ENCODE measurements around the gene FHOD3.

The FHOD3 gene

DNA sequence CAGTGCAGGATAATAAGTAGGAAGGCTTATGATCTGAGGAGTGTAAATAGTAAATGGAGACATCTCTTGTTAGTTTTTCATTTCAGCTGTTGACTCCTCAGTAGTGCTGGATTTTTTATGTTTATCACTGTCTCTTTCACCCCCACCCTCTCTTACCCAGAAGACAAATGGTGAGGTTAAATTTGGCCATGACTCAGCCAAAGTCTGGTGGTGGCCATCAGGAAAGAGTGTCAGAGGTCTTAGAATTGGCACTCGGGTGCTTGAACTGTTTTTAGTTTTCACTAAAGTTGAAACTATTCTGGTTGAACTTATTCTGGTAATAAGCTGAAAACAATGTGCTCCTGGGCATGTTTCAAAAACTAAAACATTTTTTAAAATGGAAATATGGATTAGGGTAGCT, 123.3 kb downstream of the FHOD3 start:
- H3K27me3 ChIP-seq (ENCODE audit: insufficient read depth, low read length, poor library complexity, severe bottlenecking), result no peaks in the 10 kb centered on the region
- no peak overlapping the region for H3K4me2 ChIP-seq (ENCODE audit: low read depth, low read length, poor library complexity, severe bottlenecking)
- no peaks in the 10 kb centered on the region for H3K9me2 ChIP-seq (replicated peaks; ENCODE audit: low read depth, low read length)
- no peaks in the 10 kb centered on the region for H4K20me1 ChIP-seq (ENCODE audit: insufficient read depth, low read length, poor library complexity, severe bottlenecking)
- no peaks in the 10 kb centered on the region for H3F3A ChIP-seq (ENCODE audit: low read depth)
- no peaks in the 10 kb centered on the region for H3K79me2 ChIP-seq (ENCODE audit: insufficient read depth, low read length)
- H3K9me3 ChIP-seq (ENCODE audit: insufficient read depth, low read depth, low read length), result no peaks in the 10 kb centered on the region
- no peak overlapping the region for H2AFZ ChIP-seq (ENCODE audit: low read length)
- no peak overlapping the region for H3K4me3 ChIP-seq (ENCODE audit: low read length, poor library complexity, severe bottlenecking)
- TF ChIP-seq, protein P1, sequence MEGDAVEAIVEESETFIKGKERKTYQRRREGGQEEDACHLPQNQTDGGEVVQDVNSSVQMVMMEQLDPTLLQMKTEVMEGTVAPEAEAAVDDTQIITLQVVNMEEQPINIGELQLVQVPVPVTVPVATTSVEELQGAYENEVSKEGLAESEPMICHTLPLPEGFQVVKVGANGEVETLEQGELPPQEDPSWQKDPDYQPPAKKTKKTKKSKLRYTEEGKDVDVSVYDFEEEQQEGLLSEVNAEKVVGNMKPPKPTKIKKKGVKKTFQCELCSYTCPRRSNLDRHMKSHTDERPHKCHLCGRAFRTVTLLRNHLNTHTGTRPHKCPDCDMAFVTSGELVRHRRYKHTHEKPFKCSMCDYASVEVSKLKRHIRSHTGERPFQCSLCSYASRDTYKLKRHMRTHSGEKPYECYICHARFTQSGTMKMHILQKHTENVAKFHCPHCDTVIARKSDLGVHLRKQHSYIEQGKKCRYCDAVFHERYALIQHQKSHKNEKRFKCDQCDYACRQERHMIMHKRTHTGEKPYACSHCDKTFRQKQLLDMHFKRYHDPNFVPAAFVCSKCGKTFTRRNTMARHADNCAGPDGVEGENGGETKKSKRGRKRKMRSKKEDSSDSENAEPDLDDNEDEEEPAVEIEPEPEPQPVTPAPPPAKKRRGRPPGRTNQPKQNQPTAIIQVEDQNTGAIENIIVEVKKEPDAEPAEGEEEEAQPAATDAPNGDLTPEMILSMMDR (conservative IDR thresholded peaks at IDR 0.05; ENCODE audit: low read length), result no peak
- TF ChIP-seq EZH2phosphoT487 (IDR thresholded peaks at IDR 0.05; ENCODE audit: borderline replicate concordance), result no peak
- H3K36me3 ChIP-seq (ENCODE audit: insufficient read depth, low read length), result no peaks in the 10 kb centered on the region
- H3K9ac ChIP-seq (ENCODE audit: low read depth, low read length, poor library complexity, severe bottlenecking), result no peak overlapping the region
- H3K4me1 ChIP-seq (ENCODE audit: insufficient read depth, low read length, poor library complexity, severe bottlenecking), result peaks cover 5% of the 10 kb centered on the region

DNA sequence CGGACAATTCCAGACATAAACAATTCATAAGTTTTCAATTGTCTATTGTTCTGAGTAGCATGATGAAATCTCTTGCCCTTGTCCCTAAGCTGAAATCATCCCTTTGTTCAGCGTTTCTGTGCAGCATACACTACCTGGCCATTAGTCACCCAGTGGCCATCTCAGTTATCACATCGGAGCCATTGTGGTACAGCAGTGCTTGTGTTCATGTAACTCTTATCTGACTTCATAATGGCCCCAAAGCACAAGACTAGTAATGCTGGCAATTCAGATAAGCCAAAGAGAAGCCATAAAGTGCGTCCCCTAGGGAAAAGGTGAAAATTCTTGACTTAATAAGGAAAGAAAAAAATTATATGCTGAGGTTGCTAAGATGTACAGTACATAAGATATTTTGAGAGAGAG, 127.2 kb downstream of the FHOD3 start:
- H3K9me2 ChIP-seq (replicated peaks; ENCODE audit: low read depth, low read length), result no peaks in the 10 kb centered on the region
- H3K4me3 ChIP-seq (ENCODE audit: low read length, poor library complexity, severe bottlenecking), result no peak overlapping the region
- H3K9me3 ChIP-seq (ENCODE audit: insufficient read depth, low read depth, low read length), result no peaks in the 10 kb centered on the region
- H3K4me2 ChIP-seq (ENCODE audit: low read depth, low read length, poor library complexity, severe bottlenecking), result no peak overlapping the region
- H3K79me2 ChIP-seq (ENCODE audit: insufficient read depth, low read length), result no peaks in the 10 kb centered on the region
- no peaks in the 10 kb centered on the region for H3K27me3 ChIP-seq (ENCODE audit: insufficient read depth, low read length, poor library complexity, severe bottlenecking)
- H4K20me1 ChIP-seq (ENCODE audit: insufficient read depth, low read length, poor library complexity, severe bottlenecking), result no peaks in the 10 kb centered on the region
- no peak overlapping the region for H3K9ac ChIP-seq (ENCODE audit: low read depth, low read length, poor library complexity, severe bottlenecking)
- no peaks in the 10 kb centered on the region for H3F3A ChIP-seq (ENCODE audit: low read depth)
- H3K36me3 ChIP-seq (ENCODE audit: insufficient read depth, low read length), result no peaks in the 10 kb centered on the region
- no peak for TF ChIP-seq EZH2phosphoT487 (IDR thresholded peaks at IDR 0.05; ENCODE audit: borderline replicate concordance)
- TF ChIP-seq, protein P1 (conservative IDR thresholded peaks at IDR 0.05; ENCODE audit: low read length), result peak; percentile 28; the same call in 1 of the 2 replicates
- peaks cover 5% of the 10 kb centered on the region for H3K4me1 ChIP-seq (ENCODE audit: insufficient read depth, low read length, poor library complexity, severe bottlenecking)
- H2AFZ ChIP-seq (ENCODE audit: low read length), result no peak overlapping the region

DNA sequence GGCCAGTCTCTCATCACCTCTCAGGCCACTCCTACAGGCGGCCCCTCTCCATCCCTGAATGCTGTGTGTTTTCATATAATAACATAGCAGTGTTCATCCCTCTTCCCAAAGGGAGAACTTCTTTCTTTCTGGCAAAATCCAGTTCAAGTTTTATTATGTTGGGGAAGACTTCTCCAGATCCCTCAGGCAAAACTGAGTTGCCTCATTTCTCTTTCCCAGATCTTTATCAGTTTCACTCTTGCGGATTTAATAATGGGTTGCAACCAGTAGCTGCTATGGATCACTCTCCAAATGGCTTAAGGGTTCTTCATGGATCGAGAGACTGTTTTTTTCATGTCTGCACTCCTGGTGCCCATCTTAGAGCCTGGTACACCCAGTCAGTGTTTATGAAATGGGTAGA, 129.9 kb downstream of the FHOD3 start:
- H4K20me1 ChIP-seq (ENCODE audit: insufficient read depth, low read length, poor library complexity, severe bottlenecking), result no peaks in the 10 kb centered on the region
- no peaks in the 10 kb centered on the region for H3F3A ChIP-seq (ENCODE audit: low read depth)
- TF ChIP-seq, protein P1 (conservative IDR thresholded peaks at IDR 0.05; ENCODE audit: low read length), result no peak
- TF ChIP-seq EZH2phosphoT487 (IDR thresholded peaks at IDR 0.05; ENCODE audit: borderline replicate concordance), result no peak
- H3K27me3 ChIP-seq (ENCODE audit: insufficient read depth, low read length, poor library complexity, severe bottlenecking), result no peaks in the 10 kb centered on the region
- H3K9me2 ChIP-seq (replicated peaks; ENCODE audit: low read depth, low read length), result no peaks in the 10 kb centered on the region
- no peak overlapping the region for H3K4me2 ChIP-seq (ENCODE audit: low read depth, low read length, poor library complexity, severe bottlenecking)
- no peaks in the 10 kb centered on the region for H3K4me1 ChIP-seq (ENCODE audit: insufficient read depth, low read length, poor library complexity, severe bottlenecking)
- H2AFZ ChIP-seq (ENCODE audit: low read length), result no peak overlapping the region
- H3K9ac ChIP-seq (ENCODE audit: low read depth, low read length, poor library complexity, severe bottlenecking), result no peak overlapping the region
- no peaks in the 10 kb centered on the region for H3K36me3 ChIP-seq (ENCODE audit: insufficient read depth, low read length)
- no peaks in the 10 kb centered on the region for H3K79me2 ChIP-seq (ENCODE audit: insufficient read depth, low read length)
- no peak overlapping the region for H3K4me3 ChIP-seq (ENCODE audit: low read length, poor library complexity, severe bottlenecking)
- no peaks in the 10 kb centered on the region for H3K9me3 ChIP-seq (ENCODE audit: insufficient read depth, low read depth, low read length)
